ENCODE data around the gene ZDHHC7.

DNA sequence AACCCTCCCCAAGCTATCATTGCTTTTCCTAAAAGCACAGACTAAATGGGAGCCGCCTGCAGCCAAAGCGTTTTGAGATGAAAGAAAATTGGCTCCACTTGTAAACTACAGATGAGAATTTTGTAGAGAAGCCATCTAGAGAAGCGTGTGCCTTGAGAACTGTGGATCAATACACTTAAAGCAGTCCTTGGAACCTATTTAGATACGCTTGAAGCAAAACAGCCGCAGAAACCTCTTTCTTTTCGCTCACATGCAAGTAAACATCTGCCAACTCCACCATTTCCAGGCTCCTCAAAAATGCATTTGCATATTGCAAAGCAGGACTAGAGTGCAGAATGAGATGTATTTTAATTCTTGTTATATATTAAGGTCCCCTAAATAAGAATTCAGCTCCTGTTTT, 29.4 kb upstream of the ZDHHC7 start:
- TF ChIP-seq, protein P1, sequence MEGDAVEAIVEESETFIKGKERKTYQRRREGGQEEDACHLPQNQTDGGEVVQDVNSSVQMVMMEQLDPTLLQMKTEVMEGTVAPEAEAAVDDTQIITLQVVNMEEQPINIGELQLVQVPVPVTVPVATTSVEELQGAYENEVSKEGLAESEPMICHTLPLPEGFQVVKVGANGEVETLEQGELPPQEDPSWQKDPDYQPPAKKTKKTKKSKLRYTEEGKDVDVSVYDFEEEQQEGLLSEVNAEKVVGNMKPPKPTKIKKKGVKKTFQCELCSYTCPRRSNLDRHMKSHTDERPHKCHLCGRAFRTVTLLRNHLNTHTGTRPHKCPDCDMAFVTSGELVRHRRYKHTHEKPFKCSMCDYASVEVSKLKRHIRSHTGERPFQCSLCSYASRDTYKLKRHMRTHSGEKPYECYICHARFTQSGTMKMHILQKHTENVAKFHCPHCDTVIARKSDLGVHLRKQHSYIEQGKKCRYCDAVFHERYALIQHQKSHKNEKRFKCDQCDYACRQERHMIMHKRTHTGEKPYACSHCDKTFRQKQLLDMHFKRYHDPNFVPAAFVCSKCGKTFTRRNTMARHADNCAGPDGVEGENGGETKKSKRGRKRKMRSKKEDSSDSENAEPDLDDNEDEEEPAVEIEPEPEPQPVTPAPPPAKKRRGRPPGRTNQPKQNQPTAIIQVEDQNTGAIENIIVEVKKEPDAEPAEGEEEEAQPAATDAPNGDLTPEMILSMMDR (IDR thresholded peaks at IDR 0.05; ENCODE audit: control extremely low read depth in 1 of 3, insufficient read depth in 1 of 3, low read depth in 1 of 3, low read length in 3 of 3) = no peak
- no peak for TF ChIP-seq YY1 (IDR thresholded peaks at IDR 0.05; ENCODE audit: low read depth, low read length)
- no peak for TF ChIP-seq ZNF274 (IDR thresholded peaks at IDR 0.05; ENCODE audit: borderline replicate concordance, extremely low read depth, low read length)
- no peak for TF ChIP-seq TEAD4 (IDR thresholded peaks at IDR 0.05; ENCODE audit: low read depth, low read length)
- TF ChIP-seq EP300 (IDR thresholded peaks at IDR 0.05; ENCODE audit: borderline replicate concordance in 1 of 2, low read depth in 2 of 2, low read length in 2 of 2) = no peak
- TF ChIP-seq EZH2 (IDR thresholded peaks at IDR 0.05; ENCODE audit: low read depth, low read length, severe bottlenecking) = no peak
- no peak for TF ChIP-seq CHD1 (IDR thresholded peaks at IDR 0.05; ENCODE audit: low read depth, low read length)
- no peak for TF ChIP-seq CREB1 (IDR thresholded peaks at IDR 0.05)
- TF ChIP-seq PHF8 (conservative IDR thresholded peaks at IDR 0.05; ENCODE audit: low read depth, low read length) = no peak
- no peak for TF ChIP-seq POLR2A (IDR thresholded peaks at IDR 0.05; ENCODE audit: control extremely low read depth in 1 of 2, low read depth in 2 of 2, low read length in 2 of 2)
- no peak for TF ChIP-seq POLR2AphosphoS5 (IDR thresholded peaks at IDR 0.05; ENCODE audit: low read depth, low read length)

Data from H1 (cell line).